ENCODE data around the gene HEXD.
"Not testable (repeated sequence)": the region's sequence is repeated elsewhere in the genome, so short reads cannot be mapped to it uniquely, and the experiment has no call there.

HEXD gene

DNA sequence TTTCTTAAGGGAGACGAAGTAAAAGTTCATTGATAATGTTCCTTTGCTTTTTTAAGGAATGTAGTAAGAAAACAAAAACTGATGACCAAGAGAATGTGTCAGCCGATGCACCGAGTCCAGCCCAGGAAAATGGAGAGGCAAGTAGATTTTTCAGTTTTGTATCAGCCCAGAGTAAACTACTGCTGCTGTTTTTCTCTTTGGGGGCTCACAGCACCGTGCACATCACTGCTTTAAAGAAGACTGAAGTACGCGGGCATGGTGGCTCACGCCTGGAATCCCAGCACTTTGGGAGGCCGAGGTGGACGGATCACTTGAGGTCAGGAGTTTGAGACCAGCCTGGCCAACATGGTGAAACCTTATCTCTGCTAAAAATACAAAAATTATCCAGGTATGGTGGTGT, 41.8 kb downstream of the HEXD start:
- DNase-seq = not testable (repeated sequence)

DNA sequence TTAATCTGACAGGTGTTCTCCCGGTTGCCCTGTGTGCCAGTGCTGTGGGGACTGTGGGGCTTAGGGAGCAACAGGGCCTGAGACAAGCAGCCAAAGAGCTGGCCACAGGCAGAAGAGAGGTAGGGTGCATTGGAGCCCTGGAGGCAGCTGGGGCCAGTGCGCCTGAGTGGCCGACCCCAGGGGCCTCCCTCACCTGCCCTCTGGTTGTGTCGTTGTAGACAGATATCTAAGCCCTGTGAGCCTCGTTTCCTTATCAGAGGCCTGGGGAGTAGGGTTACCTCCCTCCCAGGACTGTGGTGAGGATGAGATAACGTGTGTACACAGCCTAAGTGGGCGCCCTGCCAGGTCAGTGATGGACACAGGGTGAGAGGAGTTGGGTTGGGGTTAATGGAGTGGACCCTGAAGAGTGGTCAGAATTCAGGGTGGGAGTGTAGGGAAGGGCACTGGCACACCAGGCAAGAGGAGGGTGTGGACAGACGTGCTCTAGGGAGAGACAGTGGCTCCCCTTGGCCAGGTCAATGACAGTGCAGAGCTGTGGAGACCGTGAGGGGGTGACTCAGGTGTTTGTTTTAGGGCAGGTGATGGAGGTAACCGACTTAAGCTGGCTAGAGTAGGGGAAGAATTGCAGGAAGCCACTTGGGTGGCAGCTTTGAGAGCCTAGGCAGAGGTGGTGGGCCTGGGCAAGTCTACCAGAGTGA, 43.8 kb downstream of the HEXD start:
- no peak for DNase-seq

- no peak for DNase-seq
Measured at GRCh38 chr17:82463391-82463790, 45.2 kb downstream of the HEXD start.

- DNase-seq = no peak
Measured at GRCh38 chr17:82463925-82464566, 45.9 kb downstream of the HEXD start.

GRCh38 chr17:82464567-82464929, 46.4 kb downstream of the HEXD start:
- DNase-seq = no peak

- DNase-seq = no peak
Measured at GRCh38 chr17:82465023-82465603, 47.0 kb downstream of the HEXD start.

- DNase-seq = no peak
Measured at GRCh38 chr17:82468692-82469091, 50.5 kb downstream of the HEXD start.

DNA sequence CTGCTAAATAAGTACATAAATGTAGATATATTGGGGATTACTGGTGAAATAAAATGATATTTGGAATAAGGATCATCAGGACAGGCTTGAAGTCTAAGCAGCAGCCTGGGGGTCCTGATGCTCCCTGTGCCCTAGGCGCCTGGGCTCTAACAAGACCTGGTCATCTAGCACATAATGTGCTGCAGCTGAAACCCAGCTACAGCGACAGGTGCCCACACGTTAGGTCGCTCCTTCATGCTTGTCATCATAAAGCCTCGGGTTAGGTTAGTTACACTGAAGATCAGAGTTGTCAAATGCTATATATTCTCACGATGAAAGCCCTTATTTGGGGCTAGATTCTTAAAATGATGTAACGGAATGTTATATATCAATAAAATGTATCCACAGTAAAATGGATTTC, 51.9 kb downstream of the HEXD start:
- DNase-seq = no peak

DNA sequence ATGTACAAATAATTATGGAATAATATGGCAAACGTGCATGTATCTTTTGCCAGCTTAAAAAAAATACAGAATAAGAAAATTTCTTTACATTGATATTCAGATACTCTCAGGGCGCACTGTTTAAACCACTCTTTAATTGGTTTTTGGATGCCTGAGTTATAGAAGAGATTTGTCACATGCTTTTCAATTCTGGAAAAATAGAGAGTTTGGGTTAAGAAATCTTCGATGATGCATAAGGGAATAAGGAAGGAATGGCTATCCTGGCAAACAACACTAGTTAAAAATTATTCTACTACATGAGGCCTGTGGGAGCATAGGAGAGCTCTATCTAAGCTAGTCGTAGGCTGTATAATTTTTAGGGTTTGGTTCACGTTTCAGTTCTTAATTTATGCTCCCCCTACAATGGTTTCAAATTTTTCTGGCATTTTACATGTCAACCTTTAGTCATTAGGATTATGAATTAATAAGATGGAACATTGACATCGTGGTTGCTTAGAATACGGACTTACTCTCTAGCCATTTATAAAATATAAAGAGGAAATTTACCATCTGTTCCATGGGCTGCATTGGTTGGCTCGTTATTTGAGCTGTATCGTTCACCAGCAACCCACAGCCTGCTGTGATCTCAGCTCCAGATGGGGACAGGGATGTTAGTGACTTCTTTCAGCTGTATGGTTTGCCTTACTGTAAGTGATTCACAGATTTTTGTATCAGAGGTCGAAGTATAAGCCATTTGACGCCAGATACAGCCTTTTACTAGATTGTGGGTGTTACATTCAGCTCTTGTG, 56.3 kb downstream of the HEXD start:
- DNase-seq = no peak

GRCh38 chr17:82475458-82475857, 57.3 kb downstream of the HEXD start:
- no peak for DNase-seq

GRCh38 chr17:82477934-82478333, 59.8 kb downstream of the HEXD start:
- no peak for DNase-seq

- no peak for DNase-seq
Measured at GRCh38 chr17:82479602-82480001, 61.5 kb downstream of the HEXD start.

GRCh38 chr17:82480318-82480717, 62.2 kb downstream of the HEXD start:
- no peak for DNase-seq

DNA sequence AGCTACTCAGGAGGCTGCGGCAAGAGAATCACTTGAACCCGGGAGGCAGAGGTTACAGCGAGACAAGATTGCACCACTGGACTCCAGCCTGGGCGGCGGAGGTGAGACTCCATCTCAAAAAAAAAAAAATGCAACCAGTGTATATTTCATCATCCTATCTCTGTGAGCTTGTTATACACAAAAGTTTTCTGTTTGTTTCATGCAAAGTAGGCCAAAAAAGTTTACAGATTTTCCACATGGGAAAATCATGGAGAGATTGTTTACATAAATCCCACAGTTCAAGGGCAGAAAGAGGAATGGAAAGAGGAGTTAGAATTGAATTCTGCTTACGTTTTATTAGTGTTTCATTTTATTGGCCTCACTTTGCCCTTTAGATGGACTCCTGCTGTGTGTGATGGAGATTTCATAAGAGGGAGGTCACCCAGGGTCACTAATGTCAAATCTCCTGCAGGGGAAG, 65.1 kb downstream of the HEXD start:
- DNase-seq = no peak

DNA sequence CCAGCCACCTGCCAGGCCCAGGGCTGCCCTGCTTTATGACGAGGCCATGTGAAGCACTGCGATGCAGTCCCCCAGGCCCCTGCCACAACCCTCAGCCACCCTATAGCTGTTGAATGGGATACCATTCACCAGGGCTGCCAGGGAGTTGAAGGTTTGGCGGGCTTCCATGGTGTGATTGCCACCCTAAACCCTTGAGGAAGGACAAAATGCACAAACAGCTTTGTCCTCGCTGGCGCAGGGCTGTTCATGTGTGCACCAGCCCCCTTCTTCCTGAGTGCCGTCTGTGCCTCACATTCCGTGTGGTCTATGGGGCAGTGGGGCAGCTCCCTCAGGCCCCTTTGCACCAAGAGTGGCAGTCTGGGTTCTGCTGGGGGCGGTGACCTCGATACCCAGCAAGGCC, 65.7 kb downstream of the HEXD start:
- DNase-seq = no peak

GRCh38 chr17:82486231-82487094, 68.3 kb downstream of the HEXD start:
- no peak for DNase-seq

- no peak for DNase-seq
Measured at GRCh38 chr17:82487910-82488309, 69.8 kb downstream of the HEXD start.

DNA sequence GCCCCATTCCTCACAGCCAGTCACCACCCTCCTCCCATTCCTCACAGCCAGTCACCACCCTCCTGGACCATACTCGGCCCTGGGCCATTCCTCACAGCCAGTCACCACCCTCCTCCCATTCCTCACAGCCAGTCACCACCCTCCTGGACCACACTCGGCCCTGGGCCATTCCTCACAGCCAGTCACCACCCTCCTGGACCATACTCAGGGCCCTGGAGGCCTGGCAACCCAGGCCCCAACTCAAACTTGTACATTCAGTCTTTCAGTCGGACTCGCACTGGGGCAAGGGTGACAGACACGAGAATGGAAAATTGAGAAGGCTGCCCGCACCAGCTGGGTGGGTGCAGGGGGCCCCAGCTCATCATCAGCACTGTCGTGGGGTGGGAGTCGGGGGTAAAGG, 71.0 kb downstream of the HEXD start:
- DNase-seq = peak in 1 of 2 donors; percentile 18

GRCh38 chr17:82489851-82490511, 71.8 kb downstream of the HEXD start:
- no peak for DNase-seq

- DNase-seq = no peak
Measured at GRCh38 chr17:82490512-82491195, 72.5 kb downstream of the HEXD start.

GRCh38 chr17:82491196-82491530, 73.0 kb downstream of the HEXD start:
- DNase-seq = no peak

GRCh38 chr17:82491533-82491932, 73.4 kb downstream of the HEXD start:
- no peak for DNase-seq
